Esophagus squamous epithelium (tissue), 5 donors: ENCODE data around the gene PLIN5. TPM values are rescaled to one million over a fixed set of nuclear protein-coding genes. Genes with fewer than 3 reads are reported as not detected.

ENCODE experiments used
- DNase-seq: peaks from one replicate; lab custom pipeline; 2025; lab: John Stamatoyannopoulos, UW
- H3K27ac ChIP-seq, 4 donors: fragments of 200-600 bp; sonication (generic); one replicate each; pipeline ENCODE4 v1.5.1; 2016 to 2019; ENCODE audit warnings: mild to moderate bottlenecking in 1 of 4
- H3K27me3 ChIP-seq, 4 donors: fragments of 200-600 bp; sonication (generic); 1 replicate in 3 of 4; 2 replicates in 1 of 4; pipeline versions ENCODE4 v1.5.1 to v1.6.0; 2017 to 2021; ENCODE audit warnings: antibody characterized with exemption in 1 of 4
- H3K36me3 ChIP-seq, 3 donors: fragments of 200-600 bp; sonication (generic); one replicate each; pipeline ENCODE4 v1.5.1; 2016 to 2019
- H3K4me1 ChIP-seq, 3 donors: fragments of 200-600 bp; sonication (generic); one replicate each; pipeline ENCODE4 v1.5.1; 2017 to 2019
- H3K4me3 ChIP-seq, 4 donors: fragments of 200-600 bp; sonication (generic); 1 replicate in 3 of 4; 2 replicates in 1 of 4; pipeline ENCODE4 v1.5.1; 2016 to 2019; ENCODE audit warnings: mild to moderate bottlenecking in 2 of 4, moderate library complexity in 1 of 4
- H3K9me3 ChIP-seq, 3 donors: fragments of 200-600 bp; sonication (generic); one replicate each; pipeline ENCODE4 v1.5.1; 2016 to 2019
- CTCF ChIP-seq, 6 experiments: fragments of 450-650 bp in 4 of 6; fragments of 200-600 bp in 2 of 6; sonication (generic) in 2 of 6; IDR thresholded peaks; one replicate each; pipeline ENCODE4 v1.5.1; 2016 to 2019; ENCODE audit warnings: antibody characterized with exemption in 6 of 6, mild to moderate bottlenecking in 4 of 6, moderate library complexity in 4 of 6
- POLR2A ChIP-seq, 4 donors: fragments of 450-650 bp; IDR thresholded peaks; one replicate each; pipeline ENCODE4 v1.6.1; 2017; ENCODE audit warnings: antibody characterized with exemption in 4 of 4, mild to moderate bottlenecking in 4 of 4, moderate library complexity in 3 of 4
- WGBS, 2 donors: methylation state at CpG; one replicate each; pipeline ENCODE4 v1.1.5; 2018; 5-methylcytosine and 5-hydroxymethylcytosine counted together
- intact Hi-C: fragments of 100-400 bp; cut with DNase I; formaldehyde crosslinking; loops from one replicate; pipeline ENCODE4 v1.15.0; 2022
- total RNA-seq, 4 donors: library from RNA; depleted of rRNA; stranded (reverse); fragments of >200 nt; gene quantifications; one replicate each; pipeline ENCODE4 v1.1.0, GENCODE V29; 2016
- donor health status: DM: yes; HTN: yes; CAD: no.

PLIN5 gene
- total RNA-seq, 4 donors from 2014 or later = 1.9 to 12.9 (median 5.2) TPM

DNA sequence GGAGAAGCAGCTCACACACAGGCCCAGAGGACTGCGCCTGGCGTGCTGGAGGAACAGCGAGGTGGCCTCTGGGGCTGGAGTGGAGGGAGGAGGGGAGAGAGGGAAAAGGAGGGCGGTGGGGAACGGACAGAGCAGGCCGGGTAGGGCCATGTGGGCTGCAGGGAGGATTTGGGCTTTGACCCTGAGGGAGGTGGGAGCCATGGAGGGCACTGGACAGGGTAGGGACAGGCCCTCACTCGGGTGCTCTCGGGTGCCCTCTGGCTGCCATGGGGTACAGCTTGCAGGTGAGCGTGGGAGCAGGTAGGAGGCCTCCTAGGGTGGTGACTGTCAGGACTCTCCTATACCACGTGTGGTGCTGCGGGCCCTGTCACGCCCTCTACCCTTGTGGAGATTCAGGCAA is 39.6 kb downstream of the PLIN5 start:
- H3K4me1 ChIP-seq = no peaks in the 10 kb centered on the region
- no peak overlapping the region for H3K4me3 ChIP-seq
- DNase-seq = no peak
- TF ChIP-seq CTCF (IDR thresholded peaks at IDR 0.05) (peak in 5 of 6 experiments; percentile 16 to 63 (median 37)), POLR2A (IDR thresholded peaks at IDR 0.05) (no peak)
- intact Hi-C loops = no loop called here
- 61 to 94% methylated on average over 7 to 12 of the region's 12 CpGs for WGBS, 2 donors
- H3K27ac ChIP-seq = no peak overlapping the region
- H3K9me3 ChIP-seq = no peaks in the 10 kb centered on the region
- H3K36me3 ChIP-seq = peaks cover 35 to 92% (median 40%) of the 10 kb centered on the region in 3 donors
- H3K27me3 ChIP-seq = no peaks in the 10 kb centered on the region

DNA sequence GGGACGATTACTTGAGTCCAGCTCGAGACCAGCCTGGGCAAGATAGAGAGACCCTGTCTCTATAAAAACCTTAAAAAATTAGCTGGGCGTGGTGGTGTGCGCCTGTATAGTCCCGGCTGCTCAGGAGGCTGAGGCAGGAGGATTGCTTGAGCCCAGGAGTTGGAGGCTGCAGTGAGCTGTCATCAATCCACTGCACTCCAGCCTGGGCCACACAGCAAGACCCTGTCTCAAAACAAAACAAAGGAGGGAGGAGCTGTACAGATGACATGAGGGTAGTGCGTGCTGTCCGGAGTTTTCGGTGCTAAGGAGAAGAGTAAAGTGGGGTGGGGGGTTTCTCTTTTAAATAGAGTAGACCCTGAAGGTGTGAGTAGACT is 40.3 kb downstream of the PLIN5 start:
- peaks cover 35 to 92% (median 40%) of the 10 kb centered on the region in 3 donors for H3K36me3 ChIP-seq
- no peak overlapping the region for H3K4me3 ChIP-seq
- no peak overlapping the region for H3K27ac ChIP-seq
- H3K9me3 ChIP-seq = no peaks in the 10 kb centered on the region
- 94 to 95% methylated on average over 5 to 7 of the region's 8 CpGs for WGBS, 2 donors
- intact Hi-C loops = no loop called here
- H3K4me1 ChIP-seq = no peaks in the 10 kb centered on the region
- no peaks in the 10 kb centered on the region for H3K27me3 ChIP-seq
- no peak for DNase-seq
- TF ChIP-seq POLR2A (IDR thresholded peaks at IDR 0.05) (no peak), CTCF (IDR thresholded peaks at IDR 0.05) (no peak)

GRCh38 chr19:4493929-4494690 is 40.9 kb downstream of the PLIN5 start:
- no peaks in the 10 kb centered on the region for H3K4me1 ChIP-seq
- 83 to 96% methylated on average over 1 to 35 of the region's 61 CpGs for WGBS, 2 donors
- DNase-seq = no peak

DNA sequence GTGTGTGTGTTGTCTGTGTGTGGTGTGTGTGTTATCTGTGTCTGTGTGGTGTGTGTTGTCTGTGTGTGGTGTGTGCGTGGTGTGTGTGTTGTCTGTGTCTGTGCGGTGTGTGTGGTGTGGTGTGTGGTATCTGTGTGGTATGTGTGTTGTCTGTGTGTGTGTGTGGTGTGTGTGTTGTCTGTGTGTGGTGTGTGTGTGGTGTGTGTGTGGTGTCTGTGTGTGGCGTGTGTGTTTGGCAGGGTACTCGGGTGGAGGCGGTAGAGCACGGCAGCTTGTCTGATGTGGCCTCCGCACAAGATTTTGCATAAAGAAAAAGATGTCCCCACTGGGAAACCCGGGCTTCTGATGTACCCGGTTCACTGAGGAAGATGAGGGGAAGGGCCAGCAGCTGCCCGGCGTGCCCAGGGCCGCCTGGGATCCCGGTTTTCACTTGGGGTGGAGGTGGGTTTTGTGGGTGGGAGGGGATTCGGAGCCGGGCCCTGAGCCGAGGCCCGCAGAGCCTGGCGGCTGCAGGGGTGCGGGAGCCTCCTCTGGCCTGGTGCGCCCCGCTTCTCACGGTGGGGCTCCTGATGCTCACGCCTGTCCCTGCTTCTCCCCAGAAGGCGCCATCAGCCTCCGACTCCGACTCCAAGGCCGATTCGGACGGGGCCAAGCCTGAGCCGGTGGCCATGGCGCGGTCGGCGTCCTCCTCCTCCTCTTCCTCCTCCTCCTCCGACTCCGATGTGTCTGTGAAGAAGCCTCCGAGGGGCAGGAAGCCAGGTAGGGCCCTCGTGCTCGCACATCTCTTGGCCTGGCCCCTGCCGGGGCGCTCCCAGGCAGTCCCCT is 41.7 kb downstream of the PLIN5 start:
- Histone ChIP-seq H3K36me3 (peaks cover 28 to 92% (median 39%) of the 10 kb centered on the region in 3 donors), H3K27me3 (no peaks in the 10 kb centered on the region), H3K9me3 (no peaks in the 10 kb centered on the region), H3K27ac (no peak overlapping the region), H3K4me1 (no peaks in the 10 kb centered on the region), H3K4me3 (no peak overlapping the region)
- WGBS, 2 donors = 86 to 93% methylated on average over 3 to 8 of the region's 41 CpGs
- intact Hi-C loops = no loop called here
- TF ChIP-seq CTCF (IDR thresholded peaks at IDR 0.05) = no peak
- TF ChIP-seq POLR2A (IDR thresholded peaks at IDR 0.05) = no peak
- no peak for DNase-seq

More at GRCh38 chr19:4493929-4494690, 40.9 kb downstream of the PLIN5 start:
- no peaks in the 10 kb centered on the region for H3K27me3 ChIP-seq
- H3K27ac ChIP-seq = no peak overlapping the region
- intact Hi-C loops = no loop called here
- H3K9me3 ChIP-seq = no peaks in the 10 kb centered on the region
- H3K4me3 ChIP-seq = no peak overlapping the region
- TF ChIP-seq CTCF (IDR thresholded peaks at IDR 0.05) = no peak
- no peak for TF ChIP-seq POLR2A (IDR thresholded peaks at IDR 0.05)
- H3K36me3 ChIP-seq = peaks cover 35 to 92% (median 43%) of the 10 kb centered on the region in 3 donors
